HepG2 (cell line): ENCODE measurements around the gene IFIT3. TPM values are rescaled to one million over a fixed set of nuclear protein-coding genes. Genes with fewer than 3 reads are reported as not detected.

Experiments
- CSRNP2 ChIP-seq: sonication (generic); formaldehyde crosslinking; conservative IDR thresholded peaks from 2 replicates; pipeline ENCODE4 v1.8.0; 2022; ENCODE audit warnings: low read depth, missing genetic modification reagents
- DNMT3B ChIP-seq: conservative IDR thresholded peaks from 2 replicates; pipeline ENCODE4 v1.6.1; 2016; ENCODE audit warnings: missing biosample characterization, control low read depth
- EP300 ChIP-seq, 3 experiments: sonication (generic) in 1 of 3; formaldehyde crosslinking in 1 of 3; IDR thresholded peaks; 2 replicates each; pipeline versions ENCODE4 v1.5.1 to v1.6.1; 2011 to 2020; ENCODE audit warnings: low read depth in 2 of 3, low read length in 2 of 3, borderline replicate concordance in 1 of 3, improper control_type of control experiment in 1 of 3, mild to moderate bottlenecking in 1 of 3, missing genetic modification reagents in 1 of 3, moderate library complexity in 1 of 3
- FOXK1 ChIP-seq: sonication (generic); formaldehyde crosslinking; IDR thresholded peaks from 2 replicates; pipeline ENCODE4 v1.4.0; 2020; ENCODE audit warnings: low read depth, missing genetic modification reagents, borderline replicate concordance
- HOXA5 ChIP-seq: sonication (generic); formaldehyde crosslinking; IDR thresholded peaks from 2 replicates; pipeline ENCODE4 v1.4.0; 2020; ENCODE audit warnings: missing genetic modification reagents
- KLF16 ChIP-seq, 2 experiments: sonication (generic) in 1 of 2; formaldehyde crosslinking in 1 of 2; IDR thresholded peaks; 2 replicates each; pipeline versions ENCODE4 v1.6.1 to v1.8.0; 2016 to 2023; ENCODE audit warnings: missing genetic modification reagents in 2 of 2, missing compliant biosample characterization in 1 of 2
- NFE2 ChIP-seq: sonication (generic); formaldehyde crosslinking; IDR thresholded peaks from 2 replicates; pipeline ENCODE4 v1.4.0; 2020; ENCODE audit warnings: missing genetic modification reagents
- NR2F1 ChIP-seq, 2 experiments: fragments of 450-650 bp in 1 of 2; formaldehyde crosslinking in 1 of 2; IDR thresholded peaks; 2 replicates each; pipeline versions ENCODE4 v1.5.0 to v1.6.1; 2016 to 2020; ENCODE audit warnings: mild to moderate bottlenecking in 1 of 2, missing compliant biosample characterization in 1 of 2, missing genetic modification reagents in 1 of 2, moderate library complexity in 1 of 2
- NR2F6 ChIP-seq, 2 experiments: IDR thresholded peaks; 2 replicates each; pipeline ENCODE4 v1.6.1; 2016; ENCODE audit warnings: antibody characterized with exemption in 1 of 2, mild to moderate bottlenecking in 1 of 2
- PATZ1 ChIP-seq: sonication (generic); formaldehyde crosslinking; IDR thresholded peaks from 2 replicates; pipeline ENCODE4 v1.4.0; 2020; ENCODE audit warnings: missing genetic modification reagents
- RFX5 ChIP-seq: IDR thresholded peaks from 2 replicates; pipeline ENCODE4 v1.6.1; 2011; ENCODE audit warnings: low read depth, low read length, improper control_type of control experiment
- SNAPC2 ChIP-seq: sonication (generic); formaldehyde crosslinking; IDR thresholded peaks from 2 replicates; pipeline ENCODE4 v1.8.1; 2022; ENCODE audit warnings: mild to moderate bottlenecking, missing genetic modification reagents
- SP2 ChIP-seq: sonication (generic); formaldehyde crosslinking; IDR thresholded peaks from 2 replicates; pipeline ENCODE4 v1.5.1; 2020; ENCODE audit warnings: mild to moderate bottlenecking, missing genetic modification reagents
- ZNF180 ChIP-seq: sonication (generic); formaldehyde crosslinking; IDR thresholded peaks from 2 replicates; pipeline ENCODE4 v1.4.0; 2020; ENCODE audit warnings: low read depth, missing genetic modification reagents, borderline replicate concordance
- ZNF281 ChIP-seq: sonication (generic); formaldehyde crosslinking; IDR thresholded peaks from 2 replicates; pipeline ENCODE4 v1.4.0; 2020; ENCODE audit warnings: missing genetic modification reagents, borderline replicate concordance
- ZNF777 ChIP-seq: sonication (generic); formaldehyde crosslinking; IDR thresholded peaks from 2 replicates; pipeline ENCODE4 v1.4.0; 2020; ENCODE audit warnings: missing genetic modification reagents
- polyA plus RNA-seq, 8 experiments: library from polyadenylated mRNA; depleted of rRNA in 3 of 8; stranded (reverse) in 7 of 8; unstranded in 1 of 8; fragments of >200 nt; fragmentation: Illumina TruSeq in 4 of 8; extraction: Trizol in 4 of 8; gene quantifications; 2 replicates each; pipeline versions ENCODE4 v1.2.1 to v1.2.3, GENCODE V29; 2011 to 2016; ENCODE audit warnings: low read depth in 4 of 8, missing spikeins in 1 of 8, mixed read lengths in 1 of 8; ENCODE audit not compliant: insufficient read depth in 1 of 8
- total RNA-seq, 5 experiments: library from RNA; depleted of rRNA; stranded (reverse); fragments of >200 nt; fragmentation: Illumina TruSeq; extraction: Trizol; gene quantifications; 2 replicates each; pipeline ENCODE4 v1.2.3, GENCODE V29; 2016; ENCODE audit warnings: low read depth in 1 of 5
- TF ChIP-seq, protein P1 (sequence below), 2 experiments: fragments of 450-650 bp in 1 of 2; sonication (generic) in 1 of 2; formaldehyde crosslinking; IDR thresholded peaks; 2 replicates each; pipeline versions ENCODE4 v1.5.0 to v1.8.0; 2020 to 2022; ENCODE audit warnings: mild to moderate bottlenecking in 1 of 2, missing genetic modification reagents in 1 of 2
- TF ChIP-seq, protein P2 (sequence below): sonication (generic); formaldehyde crosslinking; IDR thresholded peaks from 2 replicates; pipeline ENCODE4 v1.8.1; 2022; ENCODE audit warnings: low read depth, mild to moderate bottlenecking, missing genetic modification reagents

IFIT3 gene
- total and polyA plus RNA-seq, 2 of the 13 experiments (the other 11 are each of a cell fraction or from before 2014, with no cell fraction given), result 0.48 to 3.1 TPM

DNA sequence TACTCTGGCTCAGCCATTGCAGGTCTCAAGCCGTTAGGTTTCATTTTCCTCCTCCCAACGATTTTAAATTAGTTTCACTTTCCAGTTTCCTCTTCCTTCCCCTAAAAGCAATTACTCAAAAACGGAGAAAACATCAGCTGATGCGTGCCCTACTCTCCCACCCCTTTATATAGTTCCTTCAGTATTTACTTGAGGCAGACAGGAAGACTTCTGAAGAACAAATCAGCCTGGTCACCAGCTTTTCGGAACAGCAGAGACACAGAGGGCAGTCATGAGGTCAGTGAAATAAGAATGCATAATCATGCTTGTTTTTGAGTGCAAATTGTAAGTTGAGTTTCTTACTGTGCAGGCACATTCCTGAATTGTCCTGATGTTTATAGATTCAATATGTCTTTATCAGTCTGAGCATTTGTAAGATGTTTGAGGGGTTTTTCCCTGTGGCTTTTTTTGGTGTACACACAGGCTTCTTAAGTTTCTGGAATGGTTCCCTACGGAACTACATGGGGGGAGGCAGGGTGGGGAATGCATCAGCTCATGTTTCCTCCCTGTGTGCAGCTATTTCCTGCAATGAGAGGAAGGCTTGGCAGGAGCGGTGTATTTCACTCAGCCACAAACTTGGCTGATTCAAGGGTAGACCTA is at the start of gene IFIT3 (continued):
- TF ChIP-seq PATZ1 (CRISPR knock-in tag), result peak; percentile 78
- TF ChIP-seq ZNF180 (CRISPR knock-in tag), result no peak
- no peak for TF ChIP-seq SP2 (CRISPR knock-in tag)
- TF ChIP-seq NR2F1 (CRISPR knock-in tag; IDR thresholded peaks at IDR 0.05), result no peak
- TF ChIP-seq ZNF281 (CRISPR knock-in tag), result no peak
- no peak for TF ChIP-seq CSRNP2 (CRISPR knock-in tag)
- no peak for TF ChIP-seq FOXK1 (CRISPR knock-in tag)
- 0 out of 2 replicates have a peak, but pooled peaks have one; percentile 19 for TF ChIP-seq HOXA5 (CRISPR knock-in tag)
- no peak for TF ChIP-seq ZNF777 (CRISPR knock-in tag)
- no peak for TF ChIP-seq EP300 (IDR thresholded peaks at IDR 0.05; ENCODE audit: low read depth in 2 of 2, low read length in 2 of 2)
- no peak for TF ChIP-seq EP300 (CRISPR knock-in tag; IDR thresholded peaks at IDR 0.05; ENCODE audit: borderline replicate concordance)
- TF ChIP-seq NR2F6 (IDR thresholded peaks at IDR 0.05), result 0 out of 2 replicates have a peak, but pooled peaks have one; percentile 18
- no peak for TF ChIP-seq NR2F6 (CRISPR knock-in tag; IDR thresholded peaks at IDR 0.05)
- no peak for TF ChIP-seq DNMT3B
- TF ChIP-seq, protein P1, sequence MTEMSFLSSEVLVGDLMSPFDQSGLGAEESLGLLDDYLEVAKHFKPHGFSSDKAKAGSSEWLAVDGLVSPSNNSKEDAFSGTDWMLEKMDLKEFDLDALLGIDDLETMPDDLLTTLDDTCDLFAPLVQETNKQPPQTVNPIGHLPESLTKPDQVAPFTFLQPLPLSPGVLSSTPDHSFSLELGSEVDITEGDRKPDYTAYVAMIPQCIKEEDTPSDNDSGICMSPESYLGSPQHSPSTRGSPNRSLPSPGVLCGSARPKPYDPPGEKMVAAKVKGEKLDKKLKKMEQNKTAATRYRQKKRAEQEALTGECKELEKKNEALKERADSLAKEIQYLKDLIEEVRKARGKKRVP (CRISPR knock-in tag; IDR thresholded peaks at IDR 0.05), result peak in 1 of 2 experiments; percentile 13; a peak in 1 of 4 replicates
- TF ChIP-seq NFE2 (CRISPR knock-in tag), result no peak
- no peak for TF ChIP-seq SNAPC2 (CRISPR knock-in tag)
- TF ChIP-seq RFX5, result no peak
- no peak for TF ChIP-seq KLF16 (CRISPR knock-in tag; IDR thresholded peaks at IDR 0.05)
- TF ChIP-seq, protein P2, sequence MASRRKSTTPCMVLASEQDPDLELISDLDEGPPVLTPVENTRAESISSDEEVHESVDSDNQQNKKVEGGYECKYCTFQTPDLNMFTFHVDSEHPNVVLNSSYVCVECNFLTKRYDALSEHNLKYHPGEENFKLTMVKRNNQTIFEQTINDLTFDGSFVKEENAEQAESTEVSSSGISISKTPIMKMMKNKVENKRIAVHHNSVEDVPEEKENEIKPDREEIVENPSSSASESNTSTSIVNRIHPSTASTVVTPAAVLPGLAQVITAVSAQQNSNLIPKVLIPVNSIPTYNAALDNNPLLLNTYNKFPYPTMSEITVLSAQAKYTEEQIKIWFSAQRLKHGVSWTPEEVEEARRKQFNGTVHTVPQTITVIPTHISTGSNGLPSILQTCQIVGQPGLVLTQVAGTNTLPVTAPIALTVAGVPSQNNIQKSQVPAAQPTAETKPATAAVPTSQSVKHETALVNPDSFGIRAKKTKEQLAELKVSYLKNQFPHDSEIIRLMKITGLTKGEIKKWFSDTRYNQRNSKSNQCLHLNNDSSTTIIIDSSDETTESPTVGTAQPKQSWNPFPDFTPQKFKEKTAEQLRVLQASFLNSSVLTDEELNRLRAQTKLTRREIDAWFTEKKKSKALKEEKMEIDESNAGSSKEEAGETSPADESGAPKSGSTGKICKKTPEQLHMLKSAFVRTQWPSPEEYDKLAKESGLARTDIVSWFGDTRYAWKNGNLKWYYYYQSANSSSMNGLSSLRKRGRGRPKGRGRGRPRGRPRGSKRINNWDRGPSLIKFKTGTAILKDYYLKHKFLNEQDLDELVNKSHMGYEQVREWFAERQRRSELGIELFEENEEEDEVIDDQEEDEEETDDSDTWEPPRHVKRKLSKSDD (CRISPR knock-in tag), result no peak
